22Rv1 (cell line): ENCODE data around the gene OR1K1.

Experiments used
- ZFX ChIP-seq: fragments of 450-650 bp; IDR thresholded peaks from 2 replicates; pipeline ENCODE4 v1.6.1; 2017; ENCODE audit warnings: antibody characterized with exemption, borderline replicate concordance
- TF ChIP-seq, protein P1 (sequence below): fragments of 450-650 bp; IDR thresholded peaks from 2 replicates; pipeline ENCODE4 v1.5.1; 2017; ENCODE audit warnings: mild to moderate bottlenecking

DNA sequence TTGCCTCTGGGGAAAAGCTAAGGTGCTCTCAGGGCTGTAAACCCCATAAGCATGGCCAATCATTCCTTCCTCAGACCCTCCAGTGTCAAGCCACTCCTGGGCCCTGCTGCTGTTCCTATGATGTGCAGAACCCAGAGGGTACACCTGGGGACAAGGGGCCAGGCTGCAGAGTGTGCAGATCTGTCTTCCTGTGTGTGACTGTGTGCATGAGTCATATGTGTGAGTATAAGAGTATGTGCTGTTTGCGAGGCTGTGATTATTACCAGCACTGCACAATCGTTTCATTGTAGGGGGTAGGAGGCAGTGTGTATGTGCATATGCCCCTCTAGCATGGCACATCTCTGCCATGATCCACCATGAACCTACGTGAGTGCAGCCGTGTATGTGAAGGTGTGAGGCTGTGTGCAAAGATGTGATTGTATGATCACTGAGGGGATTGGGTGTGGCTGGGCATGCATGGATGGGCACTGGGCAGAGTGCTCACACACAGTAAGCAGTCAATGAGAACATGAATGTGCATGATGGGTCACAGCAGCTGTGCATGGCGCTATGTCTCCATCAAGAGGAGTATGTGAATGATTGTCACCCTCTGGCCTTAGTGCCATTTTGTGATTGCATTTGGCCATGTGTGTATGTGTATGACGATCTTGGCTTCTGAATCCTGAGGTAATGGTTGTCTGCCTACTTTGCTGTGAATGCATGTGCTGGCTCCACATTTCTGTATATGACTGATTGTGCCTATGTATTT is 2.4 kb upstream of the OR1K1 start:
- TF ChIP-seq, protein P1, sequence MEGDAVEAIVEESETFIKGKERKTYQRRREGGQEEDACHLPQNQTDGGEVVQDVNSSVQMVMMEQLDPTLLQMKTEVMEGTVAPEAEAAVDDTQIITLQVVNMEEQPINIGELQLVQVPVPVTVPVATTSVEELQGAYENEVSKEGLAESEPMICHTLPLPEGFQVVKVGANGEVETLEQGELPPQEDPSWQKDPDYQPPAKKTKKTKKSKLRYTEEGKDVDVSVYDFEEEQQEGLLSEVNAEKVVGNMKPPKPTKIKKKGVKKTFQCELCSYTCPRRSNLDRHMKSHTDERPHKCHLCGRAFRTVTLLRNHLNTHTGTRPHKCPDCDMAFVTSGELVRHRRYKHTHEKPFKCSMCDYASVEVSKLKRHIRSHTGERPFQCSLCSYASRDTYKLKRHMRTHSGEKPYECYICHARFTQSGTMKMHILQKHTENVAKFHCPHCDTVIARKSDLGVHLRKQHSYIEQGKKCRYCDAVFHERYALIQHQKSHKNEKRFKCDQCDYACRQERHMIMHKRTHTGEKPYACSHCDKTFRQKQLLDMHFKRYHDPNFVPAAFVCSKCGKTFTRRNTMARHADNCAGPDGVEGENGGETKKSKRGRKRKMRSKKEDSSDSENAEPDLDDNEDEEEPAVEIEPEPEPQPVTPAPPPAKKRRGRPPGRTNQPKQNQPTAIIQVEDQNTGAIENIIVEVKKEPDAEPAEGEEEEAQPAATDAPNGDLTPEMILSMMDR, result no peak
- TF ChIP-seq ZFX, result no peak
